Measurements from ENCODE around the gene ACMSD.

- TF ChIP-seq, protein P1, sequence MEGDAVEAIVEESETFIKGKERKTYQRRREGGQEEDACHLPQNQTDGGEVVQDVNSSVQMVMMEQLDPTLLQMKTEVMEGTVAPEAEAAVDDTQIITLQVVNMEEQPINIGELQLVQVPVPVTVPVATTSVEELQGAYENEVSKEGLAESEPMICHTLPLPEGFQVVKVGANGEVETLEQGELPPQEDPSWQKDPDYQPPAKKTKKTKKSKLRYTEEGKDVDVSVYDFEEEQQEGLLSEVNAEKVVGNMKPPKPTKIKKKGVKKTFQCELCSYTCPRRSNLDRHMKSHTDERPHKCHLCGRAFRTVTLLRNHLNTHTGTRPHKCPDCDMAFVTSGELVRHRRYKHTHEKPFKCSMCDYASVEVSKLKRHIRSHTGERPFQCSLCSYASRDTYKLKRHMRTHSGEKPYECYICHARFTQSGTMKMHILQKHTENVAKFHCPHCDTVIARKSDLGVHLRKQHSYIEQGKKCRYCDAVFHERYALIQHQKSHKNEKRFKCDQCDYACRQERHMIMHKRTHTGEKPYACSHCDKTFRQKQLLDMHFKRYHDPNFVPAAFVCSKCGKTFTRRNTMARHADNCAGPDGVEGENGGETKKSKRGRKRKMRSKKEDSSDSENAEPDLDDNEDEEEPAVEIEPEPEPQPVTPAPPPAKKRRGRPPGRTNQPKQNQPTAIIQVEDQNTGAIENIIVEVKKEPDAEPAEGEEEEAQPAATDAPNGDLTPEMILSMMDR (CRISPR knock-in tag; IDR thresholded peaks at IDR 0.05) = no peak
- TF ChIP-seq, protein P2, sequence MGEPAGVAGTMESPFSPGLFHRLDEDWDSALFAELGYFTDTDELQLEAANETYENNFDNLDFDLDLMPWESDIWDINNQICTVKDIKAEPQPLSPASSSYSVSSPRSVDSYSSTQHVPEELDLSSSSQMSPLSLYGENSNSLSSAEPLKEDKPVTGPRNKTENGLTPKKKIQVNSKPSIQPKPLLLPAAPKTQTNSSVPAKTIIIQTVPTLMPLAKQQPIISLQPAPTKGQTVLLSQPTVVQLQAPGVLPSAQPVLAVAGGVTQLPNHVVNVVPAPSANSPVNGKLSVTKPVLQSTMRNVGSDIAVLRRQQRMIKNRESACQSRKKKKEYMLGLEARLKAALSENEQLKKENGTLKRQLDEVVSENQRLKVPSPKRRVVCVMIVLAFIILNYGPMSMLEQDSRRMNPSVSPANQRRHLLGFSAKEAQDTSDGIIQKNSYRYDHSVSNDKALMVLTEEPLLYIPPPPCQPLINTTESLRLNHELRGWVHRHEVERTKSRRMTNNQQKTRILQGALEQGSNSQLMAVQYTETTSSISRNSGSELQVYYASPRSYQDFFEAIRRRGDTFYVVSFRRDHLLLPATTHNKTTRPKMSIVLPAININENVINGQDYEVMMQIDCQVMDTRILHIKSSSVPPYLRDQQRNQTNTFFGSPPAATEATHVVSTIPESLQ (CRISPR knock-in tag; conservative IDR thresholded peaks at IDR 0.05) = no peak
- TF ChIP-seq CREM (IDR thresholded peaks at IDR 0.05) (no peak), CREM (CRISPR knock-in tag; IDR thresholded peaks at IDR 0.05) (no peak), POLR2AphosphoS2 (IDR thresholded peaks at IDR 0.05; ENCODE audit: low read depth, low read length) (no peak)
These were observed 25.0 kb downstream of the ACMSD start for GRCh38 chr2:134863446-134863845.
